ENCODE measurements around the gene PLCH1.

PLCH1 gene

DNA sequence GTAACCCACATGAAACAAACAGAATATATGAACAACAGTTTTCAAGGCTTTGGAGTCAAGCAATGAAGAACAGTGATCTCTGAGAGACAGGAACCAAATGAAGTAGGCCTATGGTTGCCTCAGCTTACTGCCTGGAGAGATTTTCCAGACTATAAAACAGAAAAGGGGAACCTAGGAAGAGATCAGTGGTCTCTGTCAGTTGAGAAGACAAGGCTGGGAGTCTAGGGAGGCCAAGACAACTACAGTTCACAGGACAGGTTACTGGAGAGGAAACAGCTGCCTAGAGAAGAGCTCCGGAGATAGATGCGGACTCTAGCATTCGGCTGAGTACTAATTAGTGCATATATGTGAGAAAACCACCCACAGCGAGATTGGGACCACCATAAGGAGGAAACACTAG, 87.7 kb downstream of the PLCH1 start:
- H3K4me3 ChIP-seq (ENCODE audit: low read depth in 1 of 2, low read length in 2 of 2), result no peak overlapping the region
- no peaks in the 10 kb centered on the region for H3K36me3 ChIP-seq (ENCODE audit: insufficient read depth, low read length)
- no peaks in the 10 kb centered on the region for H3K9me3 ChIP-seq (ENCODE audit: insufficient read depth, low read length, severe bottlenecking)
- 0 out of 3 replicates have a peak, but pooled peaks have one; percentile 24 for ATAC-seq (ENCODE audit: insufficient read depth, low read depth)
- H3K9ac ChIP-seq (ENCODE audit: low read depth, low read length), result no peak overlapping the region
- DNase-seq, result no peak
- peak overlapping the region; percentile 57; the same call in 1 of the 2 replicates for H2AFZ ChIP-seq (ENCODE audit: low read depth, low read length)
- peaks cover 11% of the 10 kb centered on the region for H3K4me1 ChIP-seq (ENCODE audit: insufficient read depth, low read length)
- H4K20me1 ChIP-seq (ENCODE audit: insufficient read depth, low read length), result no peaks in the 10 kb centered on the region
- H3K79me2 ChIP-seq (ENCODE audit: insufficient read depth, low read length), result no peaks in the 10 kb centered on the region
- no peak overlapping the region for H3K4me2 ChIP-seq (ENCODE audit: insufficient read depth, low read length)
- H3K27me3 ChIP-seq (ENCODE audit: insufficient read depth, low read length, poor library complexity), result no peaks in the 10 kb centered on the region
- TF ChIP-seq CTCF (IDR thresholded peaks at IDR 0.05; ENCODE audit: borderline replicate concordance, extremely low read depth, low read length, poor library complexity, severe bottlenecking), result no peak
- TF ChIP-seq EZH2 (IDR thresholded peaks at IDR 0.05; ENCODE audit: borderline replicate concordance, low read depth, low read length, severe bottlenecking), result no peak
- H3K27ac ChIP-seq (ENCODE audit: low read length), result no peak overlapping the region

- Histone ChIP-seq H3K4me1 (ENCODE audit: insufficient read depth, low read length) (peaks cover 11% of the 10 kb centered on the region), H3K9ac (ENCODE audit: low read depth, low read length) (no peak overlapping the region), H3K4me2 (ENCODE audit: insufficient read depth, low read length) (no peak overlapping the region), H4K20me1 (ENCODE audit: insufficient read depth, low read length) (no peaks in the 10 kb centered on the region), H3K36me3 (ENCODE audit: insufficient read depth, low read length) (no peaks in the 10 kb centered on the region), H3K79me2 (ENCODE audit: insufficient read depth, low read length) (no peaks in the 10 kb centered on the region), H3K4me3 (ENCODE audit: low read depth in 1 of 2, low read length in 2 of 2) (no peak overlapping the region), H2AFZ (ENCODE audit: low read depth, low read length) (no peak overlapping the region), H3K9me3 (ENCODE audit: insufficient read depth, low read length, severe bottlenecking) (no peaks in the 10 kb centered on the region), H3K27me3 (ENCODE audit: insufficient read depth, low read length, poor library complexity) (no peaks in the 10 kb centered on the region), H3K27ac (ENCODE audit: low read length) (no peak overlapping the region)
- DNase-seq, result no peak
- TF ChIP-seq EZH2 (IDR thresholded peaks at IDR 0.05; ENCODE audit: borderline replicate concordance, low read depth, low read length, severe bottlenecking), result no peak
- no peak for TF ChIP-seq CTCF (IDR thresholded peaks at IDR 0.05; ENCODE audit: borderline replicate concordance, extremely low read depth, low read length, poor library complexity, severe bottlenecking)
- no peak for ATAC-seq (ENCODE audit: insufficient read depth, low read depth)
Measured at GRCh38 chr3:155656466-155656865, 88.4 kb downstream of the PLCH1 start.

DNA sequence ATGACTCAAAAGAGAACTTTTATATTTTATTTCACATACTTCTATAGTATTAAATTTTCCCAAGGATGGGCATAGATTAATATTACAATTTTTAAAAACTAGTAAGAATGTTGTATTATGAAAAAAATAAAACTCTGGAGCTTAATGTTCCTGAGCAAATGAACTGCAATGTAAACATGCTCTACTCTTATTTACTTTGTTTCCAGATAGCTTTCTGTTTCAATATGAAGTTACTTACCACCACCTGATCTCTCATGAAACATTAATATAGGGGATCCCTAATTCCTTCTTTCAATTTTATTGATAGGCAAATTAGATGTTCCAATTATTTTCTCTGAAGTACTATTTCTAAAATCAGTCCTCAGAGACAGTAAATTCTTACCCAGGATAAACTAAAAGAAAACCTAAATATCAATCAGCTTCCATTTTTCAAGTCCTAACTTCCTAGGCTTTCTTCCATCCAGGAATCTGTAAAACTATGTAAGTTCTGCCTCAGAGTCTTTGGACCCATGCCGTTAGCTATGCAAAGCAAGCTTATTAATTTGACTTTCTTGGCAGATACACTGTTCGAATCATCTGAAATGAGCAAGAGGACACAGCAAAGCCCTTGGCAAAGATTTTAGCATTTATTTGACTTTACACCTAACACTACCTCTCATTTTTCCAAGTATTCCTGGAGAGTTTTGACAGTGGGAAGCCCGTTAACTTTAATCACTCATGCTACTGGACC, 93.2 kb downstream of the PLCH1 start:
- Histone ChIP-seq H3K27me3 (ENCODE audit: insufficient read depth, low read length, poor library complexity) (no peaks in the 10 kb centered on the region), H3K9me3 (ENCODE audit: insufficient read depth, low read length, severe bottlenecking) (no peaks in the 10 kb centered on the region), H4K20me1 (ENCODE audit: insufficient read depth, low read length) (no peaks in the 10 kb centered on the region), H3K4me2 (ENCODE audit: insufficient read depth, low read length) (no peak overlapping the region), H3K4me3 (ENCODE audit: low read depth in 1 of 2, low read length in 2 of 2) (no peak overlapping the region), H3K79me2 (ENCODE audit: insufficient read depth, low read length) (no peaks in the 10 kb centered on the region), H2AFZ (ENCODE audit: low read depth, low read length) (no peak overlapping the region), H3K27ac (ENCODE audit: low read length) (no peak overlapping the region), H3K9ac (ENCODE audit: low read depth, low read length) (no peak overlapping the region), H3K36me3 (ENCODE audit: insufficient read depth, low read length) (no peaks in the 10 kb centered on the region), H3K4me1 (ENCODE audit: insufficient read depth, low read length) (peaks cover 16% of the 10 kb centered on the region)
- DNase-seq, result no peak
- TF ChIP-seq CTCF (IDR thresholded peaks at IDR 0.05; ENCODE audit: borderline replicate concordance, extremely low read depth, low read length, poor library complexity, severe bottlenecking) (no peak), EZH2 (IDR thresholded peaks at IDR 0.05; ENCODE audit: borderline replicate concordance, low read depth, low read length, severe bottlenecking) (no peak)
- ATAC-seq (ENCODE audit: insufficient read depth, low read depth), result no peak

Measured in DND-41 (cell line).